Measurements from ENCODE around the gene CAPNS1.
A peak's percentile ranks its signal among the peaks of the same experiment; 100 is the strongest.

Gene CAPNS1

DNA sequence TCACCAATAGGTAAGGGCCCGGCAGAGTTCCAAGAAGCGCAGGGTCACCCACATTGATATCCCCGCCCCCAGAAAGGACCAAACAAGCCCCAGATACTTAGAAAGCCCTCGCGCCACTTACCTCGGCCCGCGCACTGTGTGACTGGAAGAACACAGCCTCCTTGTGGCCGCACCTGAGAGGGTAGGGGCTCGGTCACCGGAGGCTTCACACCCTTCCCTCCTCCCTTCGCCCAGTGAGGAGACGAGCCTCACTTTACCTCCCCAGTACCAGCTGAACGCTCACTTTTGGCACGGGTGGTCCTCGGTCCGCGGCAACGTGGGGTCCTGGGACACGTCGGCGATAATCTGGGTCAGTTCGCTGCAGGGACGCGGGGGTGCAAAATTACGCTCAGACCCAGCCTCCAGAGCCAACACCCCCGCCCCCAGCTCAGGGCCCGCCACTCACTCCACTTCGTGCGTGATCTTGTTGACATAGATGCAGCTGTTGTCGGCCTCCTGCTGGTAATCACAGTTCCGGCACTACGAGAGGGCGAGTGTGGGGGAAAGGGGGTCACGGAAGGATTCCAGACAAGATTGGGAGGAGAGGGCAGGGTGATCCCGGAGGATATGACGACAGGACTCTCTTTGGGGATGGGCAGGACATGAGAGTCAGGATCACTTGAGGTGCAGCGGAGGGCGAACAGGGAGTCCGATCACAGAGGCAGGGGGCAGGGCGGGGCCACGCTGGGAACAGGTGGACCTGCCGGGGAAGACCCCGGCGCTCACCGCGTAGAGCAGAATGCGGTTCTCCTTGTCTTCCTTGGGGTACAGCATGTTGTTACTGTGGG lies 25.8 kb upstream of the CAPNS1 start:
- peak overlapping the region; percentile 79 for H3K4me2 ChIP-seq (ENCODE audit: low read length)
- peaks cover 6% of the 10 kb centered on the region; the same call in 1 of the 2 replicates for H4K20me1 ChIP-seq (ENCODE audit: control insufficient read depth, insufficient read depth, low read depth, low read length)
- no peak for TF ChIP-seq EZH2phosphoT487 (IDR thresholded peaks at IDR 0.05; ENCODE audit: borderline replicate concordance, low read length)
- TF ChIP-seq, protein P1, sequence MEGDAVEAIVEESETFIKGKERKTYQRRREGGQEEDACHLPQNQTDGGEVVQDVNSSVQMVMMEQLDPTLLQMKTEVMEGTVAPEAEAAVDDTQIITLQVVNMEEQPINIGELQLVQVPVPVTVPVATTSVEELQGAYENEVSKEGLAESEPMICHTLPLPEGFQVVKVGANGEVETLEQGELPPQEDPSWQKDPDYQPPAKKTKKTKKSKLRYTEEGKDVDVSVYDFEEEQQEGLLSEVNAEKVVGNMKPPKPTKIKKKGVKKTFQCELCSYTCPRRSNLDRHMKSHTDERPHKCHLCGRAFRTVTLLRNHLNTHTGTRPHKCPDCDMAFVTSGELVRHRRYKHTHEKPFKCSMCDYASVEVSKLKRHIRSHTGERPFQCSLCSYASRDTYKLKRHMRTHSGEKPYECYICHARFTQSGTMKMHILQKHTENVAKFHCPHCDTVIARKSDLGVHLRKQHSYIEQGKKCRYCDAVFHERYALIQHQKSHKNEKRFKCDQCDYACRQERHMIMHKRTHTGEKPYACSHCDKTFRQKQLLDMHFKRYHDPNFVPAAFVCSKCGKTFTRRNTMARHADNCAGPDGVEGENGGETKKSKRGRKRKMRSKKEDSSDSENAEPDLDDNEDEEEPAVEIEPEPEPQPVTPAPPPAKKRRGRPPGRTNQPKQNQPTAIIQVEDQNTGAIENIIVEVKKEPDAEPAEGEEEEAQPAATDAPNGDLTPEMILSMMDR (IDR thresholded peaks at IDR 0.05; ENCODE audit: low read depth, low read length, poor library complexity, severe bottlenecking): no peak
- H3K9me3 ChIP-seq (ENCODE audit: control insufficient read depth, insufficient read depth, low read length): no peaks in the 10 kb centered on the region
- peaks cover 47% of the 10 kb centered on the region for H3K36me3 ChIP-seq (ENCODE audit: control insufficient read depth, low read length)
- no peaks in the 10 kb centered on the region for H3F3A ChIP-seq (ENCODE audit: control insufficient read depth, insufficient read depth)
- peaks cover 29% of the 10 kb centered on the region for H3K4me1 ChIP-seq (ENCODE audit: control insufficient read depth, low read length)
- no peaks in the 10 kb centered on the region for H3K27me3 ChIP-seq (ENCODE audit: control insufficient read depth, low read length)
- peaks cover 38% of the 10 kb centered on the region for H3K79me2 ChIP-seq (ENCODE audit: control insufficient read depth, low read length)
- peak overlapping the region; percentile 99 for H3K4me3 ChIP-seq (ENCODE audit: low read length)
- no peaks in the 10 kb centered on the region for H3K9me2 ChIP-seq (replicated peaks; ENCODE audit: control insufficient read depth, low read length)
- peak overlapping the region; percentile 69 for H3K27ac ChIP-seq (ENCODE audit: low read depth, low read length)

GRCh38 chr19:36114721-36115452 lies 25.0 kb upstream of the CAPNS1 start, which contains the start of gene POLR2I:
Gene POLR2I, minus strand, starts transcription at chr19:36114875. Its CDS starts 19 bp downstream, at chr19:36114856.
- peaks cover 38% of the 10 kb centered on the region for H3K79me2 ChIP-seq (ENCODE audit: control insufficient read depth, low read length)
- H4K20me1 ChIP-seq (ENCODE audit: control insufficient read depth, insufficient read depth, low read depth, low read length): peaks cover 6% of the 10 kb centered on the region; the same call in 1 of the 2 replicates
- H3K27ac ChIP-seq (ENCODE audit: low read depth, low read length): peak within 1 kb of the TSS; percentile 69
- no peaks in the 10 kb centered on the region for H3K27me3 ChIP-seq (ENCODE audit: control insufficient read depth, low read length)
- no peaks in the 10 kb centered on the region for H3K9me3 ChIP-seq (ENCODE audit: control insufficient read depth, insufficient read depth, low read length)
- no peaks in the 10 kb centered on the region for H3K9me2 ChIP-seq (replicated peaks; ENCODE audit: control insufficient read depth, low read length)
- no peak for TF ChIP-seq EZH2phosphoT487 (IDR thresholded peaks at IDR 0.05; ENCODE audit: borderline replicate concordance, low read length)
- TF ChIP-seq, protein P1 (IDR thresholded peaks at IDR 0.05; ENCODE audit: low read depth, low read length, poor library complexity, severe bottlenecking): no peak
- H3K4me2 ChIP-seq (ENCODE audit: low read length): peak within 1 kb of the TSS; percentile 79
- peaks cover 51% of the 10 kb centered on the region for H3K36me3 ChIP-seq (ENCODE audit: control insufficient read depth, low read length)
- no peaks in the 10 kb centered on the region for H3F3A ChIP-seq (ENCODE audit: control insufficient read depth, insufficient read depth)
- H3K4me3 ChIP-seq (ENCODE audit: low read length): peak within 1 kb of the TSS; percentile 99
- H3K4me1 ChIP-seq (ENCODE audit: control insufficient read depth, low read length): peaks cover 29% of the 10 kb centered on the region

- H3K79me2 ChIP-seq (ENCODE audit: control insufficient read depth, low read length): peaks cover 38% of the 10 kb centered on the region
- peak within 1 kb of the TSS; percentile 99 for H3K4me3 ChIP-seq (ENCODE audit: low read length)
- H3K27ac ChIP-seq (ENCODE audit: low read depth, low read length): peak within 1 kb of the TSS; percentile 69
- H3K4me2 ChIP-seq (ENCODE audit: low read length): peak within 1 kb of the TSS; percentile 79
- H3K27me3 ChIP-seq (ENCODE audit: control insufficient read depth, low read length): no peaks in the 10 kb centered on the region
- peaks cover 51% of the 10 kb centered on the region for H3K36me3 ChIP-seq (ENCODE audit: control insufficient read depth, low read length)
- H3K9me2 ChIP-seq (replicated peaks; ENCODE audit: control insufficient read depth, low read length): no peaks in the 10 kb centered on the region
- peaks cover 6% of the 10 kb centered on the region; the same call in 1 of the 2 replicates for H4K20me1 ChIP-seq (ENCODE audit: control insufficient read depth, insufficient read depth, low read depth, low read length)
- TF ChIP-seq, protein P1 (IDR thresholded peaks at IDR 0.05; ENCODE audit: low read depth, low read length, poor library complexity, severe bottlenecking): no peak
- no peak for TF ChIP-seq EZH2phosphoT487 (IDR thresholded peaks at IDR 0.05; ENCODE audit: borderline replicate concordance, low read length)
- H3F3A ChIP-seq (ENCODE audit: control insufficient read depth, insufficient read depth): no peaks in the 10 kb centered on the region
- no peaks in the 10 kb centered on the region for H3K9me3 ChIP-seq (ENCODE audit: control insufficient read depth, insufficient read depth, low read length)
- peaks cover 29% of the 10 kb centered on the region for H3K4me1 ChIP-seq (ENCODE audit: control insufficient read depth, low read length)
Observed at GRCh38 chr19:36115453-36116343, 24.2 kb upstream of the CAPNS1 start, which contains the start of gene TBCB. Gene TBCB, plus strand, starts transcription at chr19:36115468. Its CDS starts 93 bp downstream, at chr19:36115561.

All from DOHH2 (cell line).